GM12878 (cell line): Measurements from ENCODE around the gene BUB1.

Experiments
- FOXM1 ChIP-seq: IDR thresholded peaks from 2 replicates; pipeline ENCODE4 v1.6.1; 2012; ENCODE audit warnings: low read depth, mild to moderate bottlenecking, inconsistent platforms, low read length, moderate library complexity
- TF ChIP-seq, protein P1 (sequence below), 3 experiments: IDR thresholded peaks in 2 of 3; conservative IDR thresholded peaks in 1 of 3; 2 replicates each; pipeline ENCODE4 v1.5.1; 2011; ENCODE audit warnings: low read depth in 3 of 3, low read length in 3 of 3, mild to moderate bottlenecking in 3 of 3, control low read depth in 2 of 3, moderate library complexity in 2 of 3, inconsistent platforms in 1 of 3, mixed read lengths in 1 of 3; ENCODE audit not compliant: control insufficient read depth in 2 of 3, insufficient read depth in 1 of 3; ENCODE audit errors: extremely low read depth in 1 of 3
- TF ChIP-seq, protein P2 (sequence below): IDR thresholded peaks from 2 replicates; pipeline ENCODE4 v1.6.1; 2012; ENCODE audit warnings: low read depth, low read length, improper control_type of control experiment
- TF ChIP-seq, protein P3 (sequence below): IDR thresholded peaks from 2 replicates; pipeline ENCODE4 v1.6.1; 2011; ENCODE audit warnings: mild to moderate bottlenecking, low read depth, low read length, moderate library complexity; ENCODE audit not compliant: insufficient replicate concordance
- TF ChIP-seq, protein P4 (sequence below): IDR thresholded peaks from 2 replicates; pipeline ENCODE4 v1.6.1; 2011; ENCODE audit warnings: low read depth, low read length, improper control_type of control experiment, borderline replicate concordance
- TF ChIP-seq, protein P5 (sequence below): IDR thresholded peaks from 2 replicates; pipeline ENCODE4 v1.6.1; 2011; ENCODE audit warnings: low read depth, mild to moderate bottlenecking, low read length, moderate library complexity, borderline replicate concordance; ENCODE audit errors: extremely low read depth

DNA sequence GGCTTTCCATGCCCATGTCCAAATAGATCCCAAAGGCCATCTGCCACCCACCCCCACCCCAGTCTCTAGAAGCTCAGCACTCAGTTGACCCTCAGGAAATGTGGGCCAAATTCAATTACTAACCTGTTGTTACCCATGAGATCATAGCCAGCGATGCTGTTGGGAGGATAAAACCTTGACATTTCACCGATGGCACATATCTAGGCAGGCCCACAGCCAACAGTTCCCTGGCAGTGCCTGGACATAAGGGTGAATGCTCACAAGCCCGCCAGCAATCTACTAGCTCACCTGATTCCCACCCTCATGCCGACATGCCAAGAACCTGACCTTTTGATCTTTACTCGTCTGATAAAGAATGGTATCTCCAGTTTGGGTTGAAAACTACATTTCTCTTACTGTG, 42.7 kb upstream of the BUB1 start:
- TF ChIP-seq, protein P1, sequence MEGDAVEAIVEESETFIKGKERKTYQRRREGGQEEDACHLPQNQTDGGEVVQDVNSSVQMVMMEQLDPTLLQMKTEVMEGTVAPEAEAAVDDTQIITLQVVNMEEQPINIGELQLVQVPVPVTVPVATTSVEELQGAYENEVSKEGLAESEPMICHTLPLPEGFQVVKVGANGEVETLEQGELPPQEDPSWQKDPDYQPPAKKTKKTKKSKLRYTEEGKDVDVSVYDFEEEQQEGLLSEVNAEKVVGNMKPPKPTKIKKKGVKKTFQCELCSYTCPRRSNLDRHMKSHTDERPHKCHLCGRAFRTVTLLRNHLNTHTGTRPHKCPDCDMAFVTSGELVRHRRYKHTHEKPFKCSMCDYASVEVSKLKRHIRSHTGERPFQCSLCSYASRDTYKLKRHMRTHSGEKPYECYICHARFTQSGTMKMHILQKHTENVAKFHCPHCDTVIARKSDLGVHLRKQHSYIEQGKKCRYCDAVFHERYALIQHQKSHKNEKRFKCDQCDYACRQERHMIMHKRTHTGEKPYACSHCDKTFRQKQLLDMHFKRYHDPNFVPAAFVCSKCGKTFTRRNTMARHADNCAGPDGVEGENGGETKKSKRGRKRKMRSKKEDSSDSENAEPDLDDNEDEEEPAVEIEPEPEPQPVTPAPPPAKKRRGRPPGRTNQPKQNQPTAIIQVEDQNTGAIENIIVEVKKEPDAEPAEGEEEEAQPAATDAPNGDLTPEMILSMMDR (IDR thresholded peaks at IDR 0.05 in 2 of 3, conservative IDR thresholded peaks at IDR 0.05 in 1 of 3; ENCODE audit: control insufficient read depth in 2 of 3, extremely low read depth in 1 of 3, insufficient read depth in 1 of 3, low read depth in 3 of 3, low read length in 3 of 3), result no peak
- TF ChIP-seq, protein P2, sequence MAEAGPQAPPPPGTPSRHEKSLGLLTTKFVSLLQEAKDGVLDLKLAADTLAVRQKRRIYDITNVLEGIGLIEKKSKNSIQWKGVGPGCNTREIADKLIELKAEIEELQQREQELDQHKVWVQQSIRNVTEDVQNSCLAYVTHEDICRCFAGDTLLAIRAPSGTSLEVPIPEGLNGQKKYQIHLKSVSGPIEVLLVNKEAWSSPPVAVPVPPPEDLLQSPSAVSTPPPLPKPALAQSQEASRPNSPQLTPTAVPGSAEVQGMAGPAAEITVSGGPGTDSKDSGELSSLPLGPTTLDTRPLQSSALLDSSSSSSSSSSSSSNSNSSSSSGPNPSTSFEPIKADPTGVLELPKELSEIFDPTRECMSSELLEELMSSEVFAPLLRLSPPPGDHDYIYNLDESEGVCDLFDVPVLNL, result no peak
- TF ChIP-seq, protein P3, sequence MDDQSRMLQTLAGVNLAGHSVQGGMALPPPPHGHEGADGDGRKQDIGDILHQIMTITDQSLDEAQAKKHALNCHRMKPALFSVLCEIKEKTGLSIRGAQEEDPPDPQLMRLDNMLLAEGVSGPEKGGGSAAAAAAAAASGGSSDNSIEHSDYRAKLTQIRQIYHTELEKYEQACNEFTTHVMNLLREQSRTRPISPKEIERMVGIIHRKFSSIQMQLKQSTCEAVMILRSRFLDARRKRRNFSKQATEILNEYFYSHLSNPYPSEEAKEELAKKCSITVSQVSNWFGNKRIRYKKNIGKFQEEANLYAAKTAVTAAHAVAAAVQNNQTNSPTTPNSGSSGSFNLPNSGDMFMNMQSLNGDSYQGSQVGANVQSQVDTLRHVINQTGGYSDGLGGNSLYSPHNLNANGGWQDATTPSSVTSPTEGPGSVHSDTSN, result no peak
- TF ChIP-seq, protein P4, sequence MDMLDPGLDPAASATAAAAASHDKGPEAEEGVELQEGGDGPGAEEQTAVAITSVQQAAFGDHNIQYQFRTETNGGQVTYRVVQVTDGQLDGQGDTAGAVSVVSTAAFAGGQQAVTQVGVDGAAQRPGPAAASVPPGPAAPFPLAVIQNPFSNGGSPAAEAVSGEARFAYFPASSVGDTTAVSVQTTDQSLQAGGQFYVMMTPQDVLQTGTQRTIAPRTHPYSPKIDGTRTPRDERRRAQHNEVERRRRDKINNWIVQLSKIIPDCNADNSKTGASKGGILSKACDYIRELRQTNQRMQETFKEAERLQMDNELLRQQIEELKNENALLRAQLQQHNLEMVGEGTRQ, result no peak
- TF ChIP-seq, protein P5, sequence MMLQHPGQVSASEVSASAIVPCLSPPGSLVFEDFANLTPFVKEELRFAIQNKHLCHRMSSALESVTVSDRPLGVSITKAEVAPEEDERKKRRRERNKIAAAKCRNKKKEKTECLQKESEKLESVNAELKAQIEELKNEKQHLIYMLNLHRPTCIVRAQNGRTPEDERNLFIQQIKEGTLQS, result no peak
- no peak for TF ChIP-seq FOXM1
